IMR-90 (cell line): ENCODE measurements around the gene SLC16A8. TPM values are rescaled to one million over a fixed set of nuclear protein-coding genes. Genes with fewer than 3 reads are reported as not detected.
A peak's percentile ranks its signal among the peaks of the same experiment; 100 is the strongest.

Experiments
- ATAC-seq: fragments of 200-7000 bp; cut with Tn5 transposase; 2 replicates; pipeline ENCODE4 v1.9.1; 2020; ENCODE audit warnings: low read depth, mild to moderate bottlenecking, moderate library complexity
- BruUV-seq: library from RNA; stranded (reverse); fragments of 400-500 nt; replicated peaks from 2 replicates; lab custom pipeline; 2021; lab: Mats Ljungman, UMichigan
- CTCF ChIA-PET: fragments of 300-600 bp; formaldehyde crosslinking; extraction: SDS; loops from one replicate; lab custom pipeline; 2021; ENCODE audit warnings: antibody characterized with exemption; lab: Yijun Ruan, JAX
- POLR2A ChIA-PET: fragments of 300-600 bp; sonication (Branson Sonifier 250); formaldehyde crosslinking; loops from one replicate; lab custom pipeline; 2022; ENCODE audit warnings: antibody characterized with exemption; ENCODE audit not compliant: unreplicated experiment; lab: Charles Lee
- DNase-seq: peaks from one replicate; pipeline ENCODE4 v3.0.0; 2013
- H2AFZ ChIP-seq: replicated peaks from 2 replicates; pipeline ENCODE3; 2013; ENCODE audit warnings: low read length, mild to moderate bottlenecking; ENCODE audit not compliant: poor library complexity
- H2AK5ac ChIP-seq: 2 replicates; pipeline ENCODE4 v1.6.1; 2013; ENCODE audit warnings: low read depth, low read length, inconsistent platforms
- H2AK9ac ChIP-seq: replicated peaks from 2 replicates; pipeline ENCODE3; 2013; ENCODE audit warnings: mild to moderate bottlenecking, low read depth, low read length, moderate library complexity; ENCODE audit not compliant: poor library complexity
- H2BK120ac ChIP-seq: 2 replicates; pipeline ENCODE4 v1.6.1; 2013; ENCODE audit warnings: low read depth, low read length, inconsistent platforms
- H2BK15ac ChIP-seq: 3 replicates; pipeline ENCODE4 v1.6.1; 2013; ENCODE audit warnings: low read depth, low read length, inconsistent platforms
- H2BK20ac ChIP-seq: 2 replicates; pipeline ENCODE4 v1.6.1; 2013; ENCODE audit warnings: low read depth, mild to moderate bottlenecking, inconsistent platforms, low read length, moderate library complexity
- H2BK5ac ChIP-seq: 2 replicates; pipeline ENCODE4 v1.6.1; 2013; ENCODE audit warnings: mild to moderate bottlenecking, low read depth, low read length, inconsistent platforms; ENCODE audit not compliant: poor library complexity, severe bottlenecking
- H3K14ac ChIP-seq: replicated peaks from 2 replicates; pipeline ENCODE4 v1.6.1; 2013; ENCODE audit warnings: low read depth, low read length, inconsistent platforms
- H3K18ac ChIP-seq: 2 replicates; pipeline ENCODE4 v1.6.1; 2013; ENCODE audit warnings: low read depth, low read length, control low read depth
- H3K23ac ChIP-seq: 2 replicates; pipeline ENCODE4 v1.6.1; 2013; ENCODE audit warnings: low read depth, low read length, inconsistent platforms
- H3K27ac ChIP-seq: 2 replicates; pipeline ENCODE4 v1.5.1; 2013; ENCODE audit warnings: mild to moderate bottlenecking, control low read depth, low read length; ENCODE audit not compliant: insufficient read depth
- H3K27me3 ChIP-seq: 2 replicates; pipeline ENCODE4 v1.6.1; 2013; ENCODE audit warnings: low read length; ENCODE audit not compliant: control insufficient read depth, insufficient read depth
- H3K36me3 ChIP-seq: 2 replicates; pipeline ENCODE4 v1.6.1; 2013; ENCODE audit warnings: low read length, mixed read lengths; ENCODE audit not compliant: control insufficient read depth, insufficient read depth
- H3K4ac ChIP-seq: 2 replicates; pipeline ENCODE4 v1.6.1; 2013; ENCODE audit warnings: low read depth, low read length, inconsistent platforms
- H3K4me1 ChIP-seq: 2 replicates; pipeline ENCODE4 v1.6.1; 2013; ENCODE audit warnings: low read length, mixed read lengths; ENCODE audit not compliant: control insufficient read depth, insufficient read depth
- H3K4me2 ChIP-seq: 2 replicates; pipeline ENCODE4 v1.6.1; 2013; ENCODE audit warnings: low read depth, mild to moderate bottlenecking, control low read depth, low read length, moderate library complexity
- H3K4me3 ChIP-seq: 2 replicates; pipeline ENCODE4 v1.5.1; 2013; ENCODE audit warnings: low read depth, mild to moderate bottlenecking, control low read depth, low read length, moderate library complexity; ENCODE audit not compliant: insufficient read depth
- H3K56ac ChIP-seq: 2 replicates; pipeline ENCODE4 v1.6.1; 2013; ENCODE audit warnings: low read length, inconsistent platforms; ENCODE audit not compliant: insufficient read depth; ENCODE audit errors: extremely low read depth
- H3K79me1 ChIP-seq, 2 experiments: 2 replicates each; pipeline ENCODE4 v1.6.1; 2013; ENCODE audit warnings: low read length in 2 of 2, inconsistent platforms in 1 of 2, low read depth in 1 of 2
- H3K9ac ChIP-seq: 2 replicates; pipeline ENCODE4 v1.6.1; 2013; ENCODE audit warnings: low read depth, low read length, control low read depth
- H3K9me1 ChIP-seq: 2 replicates; pipeline ENCODE4 v1.6.1; 2013; ENCODE audit warnings: low read length, inconsistent platforms; ENCODE audit not compliant: insufficient read depth
- H3K9me3 ChIP-seq: 2 replicates; pipeline ENCODE4 v1.6.1; 2013; ENCODE audit warnings: low read length; ENCODE audit not compliant: control insufficient read depth, insufficient read depth
- H4K20me1 ChIP-seq: 2 replicates; pipeline ENCODE4 v1.6.1; 2013; ENCODE audit warnings: low read length, inconsistent platforms; ENCODE audit not compliant: insufficient read depth
- H4K5ac ChIP-seq: 2 replicates; pipeline ENCODE4 v1.6.1; 2013; ENCODE audit warnings: mild to moderate bottlenecking, low read depth, low read length, control low read depth
- H4K8ac ChIP-seq, 2 experiments: 2 replicates each; pipeline ENCODE4 v1.6.1; 2013; ENCODE audit warnings: low read depth in 2 of 2, low read length in 2 of 2, control low read depth in 1 of 2, inconsistent platforms in 1 of 2
- H4K91ac ChIP-seq: 2 replicates; pipeline ENCODE4 v1.6.1; 2013; ENCODE audit warnings: low read depth, low read length, inconsistent platforms; ENCODE audit not compliant: insufficient read depth
- MAFK ChIP-seq: IDR thresholded peaks from 2 replicates; pipeline ENCODE4 v1.6.1; 2012; ENCODE audit warnings: low read depth, low read length, improper control_type of control experiment
- MXI1 ChIP-seq: IDR thresholded peaks from 2 replicates; pipeline ENCODE4 v1.6.1; 2012; ENCODE audit warnings: low read depth, mild to moderate bottlenecking, low read length, moderate library complexity, borderline replicate concordance
- SMC3 ChIP-seq: fragments of 150-350 bp; IDR thresholded peaks from 2 replicates; pipeline ENCODE4 v1.6.1; 2016; ENCODE audit warnings: low read depth, mild to moderate bottlenecking, antibody characterized with exemption, low read length, moderate library complexity
- WGBS, 2 experiments: methylation state at CpG; one replicate each; pipeline versions ENCODE4 v1.1.5 to v1.1.7; 2013; ENCODE audit warnings: missing lambda C conversion rate in 2 of 2; ENCODE audit not compliant: insufficient read length in 1 of 2; ENCODE audit errors: extremely low coverage in 2 of 2; 5-methylcytosine and 5-hydroxymethylcytosine counted together
- dilution Hi-C: fragments of 300-500 bp; cut with HindIII; formaldehyde crosslinking; loops from one replicate; pipeline ENCODE4 v1.14.3; 2018; ENCODE audit warnings: low sequenced_read_pairs; ENCODE audit not compliant: unreplicated experiment
- in situ Hi-C: fragments of 300-500 bp; cut with MboI; formaldehyde crosslinking; loops from 3 replicates; pipeline ENCODE4 v1.14.3; 2019; ENCODE audit warnings: low sequenced_read_pairs, inconsistent platforms, mixed read lengths
- intact Hi-C: fragments of 100-400 bp; cut with micrococcal nuclease; formaldehyde crosslinking; loops from 2 replicates; pipeline ENCODE4 v1.10.0; 2022
- polyA plus RNA-seq, 3 experiments: library from polyadenylated mRNA; depleted of rRNA; stranded (reverse); fragments of >200 nt; gene quantifications; 2 replicates each; pipeline ENCODE4 v1.2.3, GENCODE V29; 2012; ENCODE audit warnings: low replicate concordance in 1 of 3
- total RNA-seq: library from RNA; depleted of rRNA; stranded (reverse); fragments of >200 nt; gene quantifications from 2 replicates; pipeline ENCODE4 v1.2.3, GENCODE V29; 2012; rRNA removed

Gene SLC16A8
- total and polyA plus RNA-seq, 2 of the 4 experiments (the other 2 are of a cell fraction), result not detected

DNA sequence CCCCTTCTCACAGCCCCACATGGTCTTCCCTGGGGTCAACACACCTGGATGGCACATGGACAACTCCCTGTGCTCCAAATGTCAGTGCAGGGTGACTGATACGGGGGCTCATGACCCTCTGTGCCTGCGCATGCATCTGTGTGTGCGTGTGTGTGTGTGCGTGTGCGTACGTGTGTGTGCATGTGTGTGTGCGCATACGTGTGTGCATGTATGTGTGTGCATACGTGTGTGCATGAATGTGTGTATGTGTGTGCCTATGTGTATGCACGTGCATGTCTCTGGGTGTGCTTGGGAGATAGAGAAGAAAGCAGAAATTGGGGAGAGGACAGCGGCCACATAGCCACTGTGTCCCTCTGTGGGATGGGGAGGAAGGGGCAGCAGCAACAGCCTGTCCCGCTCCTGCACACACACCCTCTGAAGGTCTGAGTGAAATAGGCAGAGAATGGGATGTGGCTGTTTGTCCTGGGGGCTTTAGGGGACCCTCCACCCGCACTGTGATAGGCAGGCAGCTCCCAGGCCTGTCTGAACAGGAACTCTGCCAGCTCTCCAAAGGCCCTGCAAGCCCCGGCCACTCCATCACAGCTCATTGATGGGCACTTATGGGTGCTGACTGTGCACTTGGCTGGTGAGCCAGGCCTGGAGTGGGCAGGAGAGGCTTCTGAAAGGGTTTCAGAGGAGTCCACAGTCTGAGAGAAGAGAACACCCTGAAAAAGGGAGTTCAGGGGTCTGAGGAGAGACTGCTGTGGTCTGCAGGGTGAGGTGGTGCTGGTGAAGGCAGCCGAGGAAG, 55.4 kb downstream of the SLC16A8 start:
- no peak overlapping the region for H2BK120ac ChIP-seq
- no peaks in the 10 kb centered on the region for H4K20me1 ChIP-seq
- intact Hi-C loops, result no loop called here
- peaks cover 25% of the 10 kb centered on the region for H3K27me3 ChIP-seq
- no peak overlapping the region for H3K4me3 ChIP-seq
- H3K9me1 ChIP-seq, result peaks cover 10% of the 10 kb centered on the region
- WGBS, 2 experiments, result 90% methylated on average over 10 of the region's 15 CpGs; no CpG with 5 or more reads in 1 of the 2 experiments
- dilution Hi-C loops, result no loop called here
- no peak overlapping the region for H3K56ac ChIP-seq
- H2AK5ac ChIP-seq, result 0 out of 2 replicates have a peak overlapping the region, but pooled peaks have one; percentile 3
- H2BK5ac ChIP-seq, result no peak overlapping the region
- H3K4me1 ChIP-seq, result peaks cover 9% of the 10 kb centered on the region
- H3K14ac ChIP-seq, result no peak overlapping the region
- H3K4ac ChIP-seq, result no peak overlapping the region
- H3K9ac ChIP-seq, result no peak overlapping the region
- H3K4me2 ChIP-seq, result no peak overlapping the region
- ATAC-seq, result no peak
- no peaks in the 10 kb centered on the region for H3K79me1 ChIP-seq
- no TSS peak for BruUV-seq
- no peak overlapping the region for H2BK15ac ChIP-seq
- H2AK9ac ChIP-seq, result no peak overlapping the region
- TF ChIP-seq MXI1, result no peak
- TF ChIP-seq SMC3, result no peak
- TF ChIP-seq MAFK, result no peak
- ChIA-PET POLR2A (no interaction called here), CTCF (no interaction called here)
- in situ Hi-C loops, result no loop called here
- no peak overlapping the region for H2AFZ ChIP-seq
- no peak overlapping the region for H4K5ac ChIP-seq
- H3K9me3 ChIP-seq, result no peaks in the 10 kb centered on the region
- H3K27ac ChIP-seq, result no peak overlapping the region
- H4K91ac ChIP-seq, result no peak overlapping the region
- H3K36me3 ChIP-seq, result no peaks in the 10 kb centered on the region
- H3K23ac ChIP-seq, result no peak overlapping the region
- no peak overlapping the region for H2BK20ac ChIP-seq
- no peak overlapping the region for H3K18ac ChIP-seq
- DNase-seq, result no peak
- no peak overlapping the region for H4K8ac ChIP-seq

Other genes with a start within 250 kb of the SLC16A8 start
- gene ANKRD54, start 239.8 kb downstream of the SLC16A8 start, total RNA-seq, result 18.5 and 20.3 TPM in 2 replicates
- 31.3 and 31.5 TPM in 2 replicates for gene ANKRD54, start 239.8 kb downstream of the SLC16A8 start, polyA plus RNA-seq (2012; rRNA removed)
- gene EIF3L, start 234.8 kb downstream of the SLC16A8 start, total RNA-seq, result 464 and 593 TPM in 2 replicates
- 354 and 391 TPM in 2 replicates for gene EIF3L, start 234.8 kb downstream of the SLC16A8 start, polyA plus RNA-seq (2012; rRNA removed)
- gene MICALL1, start 177.9 kb downstream of the SLC16A8 start, total RNA-seq, result 12.2 and 12.4 TPM in 2 replicates
- gene MICALL1, start 177.9 kb downstream of the SLC16A8 start, polyA plus RNA-seq (2012; rRNA removed), result 22.3 and 25.3 TPM in 2 replicates
- 0.28 and 0.54 TPM in 2 replicates for gene C22orf23, start 130.6 kb downstream of the SLC16A8 start, total RNA-seq
- gene C22orf23, start 130.6 kb downstream of the SLC16A8 start, polyA plus RNA-seq (2012; rRNA removed), result 0.39 and 0.50 TPM in 2 replicates
- gene POLR2F, start 130.5 kb downstream of the SLC16A8 start, total RNA-seq, result 26.0 and 68.6 TPM in 2 replicates
- gene POLR2F, start 130.5 kb downstream of the SLC16A8 start, polyA plus RNA-seq (2012; rRNA removed), result 147 and 180 TPM in 2 replicates
- gene SOX10, start 99.6 kb downstream of the SLC16A8 start, total RNA-seq, result not detected in 2 replicates
- gene SOX10, start 99.6 kb downstream of the SLC16A8 start, polyA plus RNA-seq (2012; rRNA removed), result not detected in 2 replicates
- 14.4 and 16.5 TPM in 2 replicates for gene PICK1, start 26.8 kb downstream of the SLC16A8 start, total RNA-seq
- gene PICK1, start 26.8 kb downstream of the SLC16A8 start, polyA plus RNA-seq (2012; rRNA removed), result 21.0 and 22.1 TPM in 2 replicates
- 0.18 and 0.28 TPM in 2 replicates for gene BAIAP2L2, start 26.5 kb upstream of the SLC16A8 start, total RNA-seq
- gene BAIAP2L2, start 26.5 kb upstream of the SLC16A8 start, polyA plus RNA-seq (2012; rRNA removed), result 0.46 and 0.67 TPM in 2 replicates
- 3.9 and 6.1 TPM in 2 replicates for gene PLA2G6, start 97.6 kb upstream of the SLC16A8 start, total RNA-seq
- gene PLA2G6, start 97.6 kb upstream of the SLC16A8 start, polyA plus RNA-seq (2012; rRNA removed), result 10.3 TPM in 2 replicates
- gene MAFF, start 117.8 kb upstream of the SLC16A8 start, total RNA-seq, result 18.3 and 24.2 TPM in 2 replicates
- 25.9 and 29.5 TPM in 2 replicates for gene MAFF, start 117.8 kb upstream of the SLC16A8 start, polyA plus RNA-seq (2012; rRNA removed)
- gene TMEM184B, start 188.8 kb upstream of the SLC16A8 start, total RNA-seq, result 9.1 and 9.2 TPM in 2 replicates
- gene TMEM184B, start 188.8 kb upstream of the SLC16A8 start, polyA plus RNA-seq (2012; rRNA removed), result 81.1 and 87.5 TPM in 2 replicates
- gene CSNK1E, start 233.2 kb upstream of the SLC16A8 start, total RNA-seq, result 114 and 116 TPM in 2 replicates
- gene CSNK1E, start 233.2 kb upstream of the SLC16A8 start, polyA plus RNA-seq (2012; rRNA removed), result 270 and 276 TPM in 2 replicates